HS-5 (cell line): Measurements from ENCODE around the gene UNC13B.
"Not testable (repeated sequence)": the region's sequence is repeated elsewhere in the genome, so short reads cannot be mapped to it uniquely, and the experiment has no call there.

Experiments
- DNase-seq: peaks from one replicate; pipeline ENCODE4 v3.0.0-alpha.2; 2012; ENCODE audit warnings: low read depth

Gene UNC13B

DNA sequence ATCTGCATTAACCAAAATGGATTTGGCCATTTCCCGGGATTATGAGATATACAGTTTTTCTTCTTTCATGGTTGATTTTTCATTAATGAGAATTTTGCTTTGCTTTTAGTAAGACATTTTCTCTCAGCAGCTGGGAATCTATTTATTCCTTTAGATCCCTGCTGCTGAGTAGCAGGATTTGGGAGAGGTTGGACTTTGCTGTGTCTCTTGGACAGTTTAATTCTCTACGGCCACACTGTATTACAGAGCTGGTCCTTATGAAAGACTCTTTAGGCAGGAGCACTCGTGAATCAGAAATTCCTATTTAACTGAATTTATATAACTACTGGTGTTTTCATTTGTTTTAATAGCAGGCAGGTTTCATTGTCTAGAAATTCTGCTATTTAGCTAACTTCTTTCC is 1.6 kb downstream of the UNC13B start:
- no peak for DNase-seq

DNA sequence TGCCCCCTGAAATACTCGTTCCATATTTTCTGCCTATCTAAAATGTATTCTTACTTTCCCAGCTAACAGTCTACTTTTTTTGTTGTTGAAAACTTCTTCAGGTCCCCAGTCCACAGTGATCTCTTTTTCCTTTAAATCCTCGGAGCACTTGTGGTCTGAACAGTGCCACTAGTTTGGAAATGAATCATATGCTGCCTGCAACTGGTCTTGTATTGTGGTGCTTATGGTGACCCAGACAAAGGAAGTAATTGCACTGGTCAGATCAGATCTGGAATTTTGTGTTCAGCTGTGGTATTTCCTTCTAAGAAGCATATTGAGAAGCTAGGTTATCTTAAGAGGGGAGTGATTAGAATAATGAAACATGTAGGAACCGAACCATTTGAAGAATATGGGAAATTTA is 2.9 kb downstream of the UNC13B start:
- DNase-seq, result peak; percentile 25

DNA sequence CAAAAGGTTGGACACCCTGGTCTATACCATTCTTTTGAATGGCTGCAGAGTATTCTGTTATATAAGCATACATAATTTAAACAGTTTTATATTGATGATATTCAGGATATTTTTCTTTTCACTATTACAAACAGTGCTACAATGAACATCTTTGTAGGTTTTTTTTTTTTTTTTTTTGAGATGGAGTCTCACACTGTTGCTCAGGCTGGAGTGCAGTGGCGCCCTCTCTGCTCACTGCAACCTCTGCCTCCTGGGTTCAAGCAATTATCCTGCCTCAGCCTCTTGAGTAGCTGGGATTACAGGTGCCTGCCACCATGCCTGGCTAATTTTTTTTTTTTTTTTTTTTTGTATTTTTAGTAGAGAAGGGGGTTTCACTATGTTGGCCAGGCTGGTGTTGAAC is 5.6 kb downstream of the UNC13B start:
- not testable (repeated sequence) for DNase-seq

DNA sequence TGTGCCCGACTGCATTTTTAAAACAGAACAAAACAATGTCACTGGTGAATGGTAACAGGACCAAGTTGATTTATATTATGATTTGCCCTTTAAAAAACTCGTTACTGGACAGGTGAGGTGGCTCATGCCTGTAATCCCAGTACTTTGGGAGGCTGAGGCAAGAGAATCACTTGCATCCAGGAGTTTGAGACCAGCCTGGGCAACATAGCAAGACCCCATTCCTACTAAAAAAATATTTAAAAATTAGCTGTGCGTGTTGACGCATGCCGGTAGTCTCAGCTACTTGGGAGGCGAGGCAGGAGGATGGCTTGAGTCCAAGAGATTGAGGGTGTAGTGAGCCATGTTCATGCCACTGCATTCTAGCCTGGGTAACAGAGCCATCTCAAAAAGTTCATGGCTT is 7.2 kb downstream of the UNC13B start:
- no peak for DNase-seq

DNA sequence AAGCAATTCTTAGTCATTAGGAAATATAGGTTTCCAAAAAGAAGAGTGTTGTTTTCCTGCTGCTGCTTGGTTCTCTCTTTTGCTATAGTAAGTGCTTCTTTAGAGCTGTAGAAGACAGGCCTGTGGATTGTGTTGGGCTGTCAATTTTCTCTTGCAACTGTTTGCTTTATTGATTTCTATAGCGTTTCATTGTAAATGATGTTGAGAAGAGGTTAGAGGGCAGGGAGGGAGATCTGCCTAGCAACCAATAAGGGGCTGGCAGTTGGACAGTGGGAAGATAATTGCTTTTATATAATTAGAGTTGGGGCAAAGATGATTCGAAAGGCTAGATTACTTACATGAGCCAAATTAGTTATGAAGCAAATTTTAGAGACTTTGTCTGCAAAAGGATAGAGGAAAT is 11.1 kb downstream of the UNC13B start:
- no peak for DNase-seq

DNA sequence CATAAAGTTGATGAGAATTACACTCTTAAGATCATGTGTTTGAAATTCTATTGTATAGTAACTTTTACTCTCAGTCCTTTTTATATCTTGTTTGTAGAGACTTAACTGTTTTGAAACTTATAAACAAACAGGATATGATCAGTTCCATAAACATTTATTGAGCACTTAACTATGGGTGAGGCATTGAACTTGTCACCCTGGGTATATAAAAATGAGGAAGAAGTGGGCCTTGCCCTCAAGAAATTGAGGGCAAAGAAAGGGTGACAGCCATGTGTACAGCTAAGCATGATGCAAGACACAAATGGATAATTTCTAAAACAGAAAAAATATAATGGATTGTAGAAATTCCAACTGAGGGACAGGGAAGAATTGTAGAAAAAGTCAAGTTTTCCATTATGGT is 15.7 kb downstream of the UNC13B start:
- no peak for DNase-seq

DNA sequence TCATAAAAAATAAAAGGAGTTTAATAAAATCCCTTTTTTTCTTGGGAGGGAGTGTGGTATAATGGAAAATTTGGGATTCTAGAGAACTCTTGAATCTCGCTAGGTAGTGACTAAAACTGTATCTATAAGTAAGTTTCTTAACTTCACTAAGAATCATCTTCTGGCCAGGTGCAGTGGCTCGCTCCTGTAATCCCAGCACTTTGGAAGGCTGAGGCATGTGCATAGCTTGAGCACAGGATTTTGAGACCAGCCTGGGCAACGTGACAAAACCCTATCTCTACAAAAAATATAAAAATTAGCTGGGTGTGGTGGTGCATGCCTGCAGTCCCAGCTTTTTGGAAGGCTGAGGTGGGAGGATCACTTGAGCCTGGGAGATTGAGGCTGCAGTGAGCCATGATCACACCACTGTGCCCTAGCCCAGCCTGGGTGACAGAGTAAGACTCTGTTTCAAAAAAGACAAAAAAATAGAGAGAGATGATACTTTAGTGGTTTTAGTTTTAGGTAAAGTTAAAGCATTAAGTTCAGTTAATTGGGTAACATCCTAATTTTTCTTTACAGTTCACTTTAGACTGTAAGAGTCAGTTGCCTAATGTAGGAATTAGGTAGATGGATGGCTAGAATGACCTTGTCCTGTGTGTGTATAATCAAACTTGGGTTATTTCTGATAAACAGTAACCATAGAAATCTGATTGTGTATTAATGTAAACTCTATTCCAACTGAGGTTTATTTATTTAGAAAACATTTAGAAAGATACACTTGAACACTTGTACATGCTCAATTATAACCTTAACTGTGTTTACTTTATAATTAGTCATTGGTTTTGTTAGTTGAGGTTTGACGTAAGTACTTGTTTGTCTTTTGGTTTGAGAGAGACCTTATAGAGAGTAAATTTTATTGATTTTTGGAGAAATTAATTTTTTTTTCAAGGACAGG is 17.8 kb downstream of the UNC13B start:
- no peak for DNase-seq

DNA sequence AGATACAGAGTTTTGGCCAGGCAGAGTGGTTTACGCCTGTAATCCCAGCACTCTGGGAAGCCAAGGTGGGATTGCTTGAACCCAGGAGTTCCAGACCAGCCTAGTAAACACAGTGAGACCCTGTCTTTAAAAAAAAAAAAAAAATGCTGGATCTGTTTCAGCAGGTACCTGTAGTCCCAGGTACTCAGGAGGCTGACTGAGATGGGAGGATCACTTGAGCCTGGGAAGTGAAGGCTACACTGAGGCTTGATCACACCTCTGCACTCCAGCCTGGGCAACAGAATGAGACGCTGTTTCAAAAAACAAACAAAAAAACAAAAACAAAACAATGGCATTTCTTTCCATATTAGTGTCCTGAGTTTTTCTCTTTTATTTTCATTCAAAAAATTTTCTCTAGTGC is 19.0 kb downstream of the UNC13B start:
- no peak for DNase-seq

DNA sequence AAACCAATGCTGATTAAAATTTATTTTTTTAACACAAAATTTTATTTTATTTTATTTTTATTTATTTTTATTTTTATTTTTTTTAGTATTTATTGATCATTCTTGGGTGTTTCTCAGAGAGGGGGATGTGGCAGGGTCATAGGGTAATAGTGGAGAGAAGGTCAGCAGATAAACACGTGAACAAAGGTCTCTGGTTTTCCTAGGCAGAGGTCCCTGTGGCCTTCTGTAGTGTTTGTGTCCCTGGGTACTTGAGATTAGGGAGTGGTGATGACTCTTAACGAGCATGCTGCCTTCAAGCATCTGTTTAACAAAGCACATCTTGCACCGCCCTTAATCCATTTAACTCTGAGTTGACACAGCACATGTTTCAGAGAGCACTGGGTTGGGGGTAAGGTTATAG is 20.6 kb downstream of the UNC13B start:
- DNase-seq, result not testable (repeated sequence)

DNA sequence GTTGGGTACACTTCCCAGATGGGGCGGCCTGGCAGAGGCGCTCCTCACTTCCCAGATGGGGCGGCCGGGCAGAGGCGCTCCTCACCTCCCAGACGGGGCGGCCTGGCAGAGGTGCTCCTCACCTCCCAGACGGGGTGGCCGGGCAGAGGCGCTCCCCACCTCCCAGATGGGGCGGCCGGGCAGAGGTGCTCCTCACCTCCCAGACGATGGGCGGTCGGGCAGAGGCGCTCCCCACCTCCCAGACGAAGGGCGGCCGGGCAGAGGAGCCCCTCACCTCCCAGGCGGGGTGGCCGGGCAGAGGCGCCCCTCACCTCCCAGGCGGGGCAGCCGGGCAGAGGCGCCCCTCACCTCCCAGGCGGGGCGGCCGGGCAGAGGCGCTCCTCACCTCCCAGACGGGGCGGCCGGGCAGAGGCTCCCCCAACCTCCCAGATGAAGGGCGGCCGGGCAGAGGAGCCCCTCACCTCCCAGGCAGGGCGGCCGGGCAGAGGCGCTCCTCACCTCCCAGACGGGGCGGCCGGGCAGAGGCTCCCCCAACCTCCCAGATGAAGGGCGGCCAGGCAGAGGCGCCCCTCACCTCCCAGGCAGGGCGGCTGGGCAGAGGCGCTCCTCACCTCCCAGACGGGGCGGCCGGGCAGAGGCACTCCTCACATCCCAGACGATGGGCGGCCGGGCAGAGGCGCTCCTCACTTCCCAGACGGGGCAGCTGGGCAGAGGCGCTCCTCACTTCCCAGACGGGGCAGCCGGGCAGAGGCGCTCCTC is 21.4 kb downstream of the UNC13B start:
- DNase-seq, result not testable (repeated sequence)

DNA sequence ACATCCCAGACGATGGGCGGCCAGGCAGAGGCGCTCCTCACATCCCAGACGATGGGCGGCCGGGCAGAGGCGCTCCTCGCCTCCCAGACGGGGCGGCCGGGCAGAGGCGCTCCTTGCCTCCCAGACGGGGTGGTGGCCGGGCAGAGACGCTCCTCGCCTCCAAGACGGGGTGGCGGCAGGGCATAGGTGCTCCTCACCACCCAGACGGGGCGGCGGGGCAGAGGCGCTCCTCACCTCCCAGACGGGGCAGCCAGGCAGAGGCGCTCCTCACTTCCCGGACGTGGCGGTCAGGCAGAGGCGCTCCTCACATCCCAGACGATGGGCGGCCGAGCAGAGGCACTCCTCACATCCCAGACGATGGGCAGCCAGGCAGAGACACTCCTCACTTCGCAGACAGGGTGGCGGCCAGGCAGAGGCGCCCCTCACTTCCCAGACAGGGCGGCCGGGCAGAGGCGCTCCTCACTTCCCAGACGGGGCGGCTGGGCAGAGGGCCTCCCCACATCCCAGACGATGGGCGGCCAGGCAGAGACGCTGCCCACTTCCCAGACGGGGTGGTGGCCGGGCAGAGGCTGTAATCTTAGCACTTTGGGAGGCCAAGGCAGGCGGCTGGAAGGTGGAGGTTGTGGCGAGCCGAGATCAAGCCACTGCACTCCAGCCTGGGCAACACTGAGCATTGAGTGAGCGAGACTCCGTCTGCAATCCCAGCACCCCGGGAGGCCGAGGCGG is 22.1 kb downstream of the UNC13B start:
- DNase-seq, result not testable (repeated sequence)

DNA sequence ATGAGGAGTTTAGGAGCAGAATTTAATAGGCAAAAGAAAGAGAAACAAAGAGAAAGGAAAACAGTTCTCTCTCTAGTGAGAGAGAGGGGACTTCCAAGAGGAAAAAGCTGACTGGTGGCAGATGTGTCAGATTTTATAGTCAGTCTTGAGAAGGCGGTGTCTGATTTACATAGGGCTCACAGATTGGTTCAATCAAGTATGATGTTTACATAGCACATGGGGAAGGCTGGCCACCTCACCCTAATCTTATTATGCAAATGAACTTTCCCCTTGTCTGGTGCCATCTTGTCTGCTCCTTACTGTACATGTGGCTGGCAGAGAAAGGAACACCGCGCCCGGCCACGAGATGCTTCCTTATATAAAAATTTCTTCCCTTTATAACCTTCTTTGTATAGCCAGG is 24.7 kb downstream of the UNC13B start:
- no peak for DNase-seq

DNA sequence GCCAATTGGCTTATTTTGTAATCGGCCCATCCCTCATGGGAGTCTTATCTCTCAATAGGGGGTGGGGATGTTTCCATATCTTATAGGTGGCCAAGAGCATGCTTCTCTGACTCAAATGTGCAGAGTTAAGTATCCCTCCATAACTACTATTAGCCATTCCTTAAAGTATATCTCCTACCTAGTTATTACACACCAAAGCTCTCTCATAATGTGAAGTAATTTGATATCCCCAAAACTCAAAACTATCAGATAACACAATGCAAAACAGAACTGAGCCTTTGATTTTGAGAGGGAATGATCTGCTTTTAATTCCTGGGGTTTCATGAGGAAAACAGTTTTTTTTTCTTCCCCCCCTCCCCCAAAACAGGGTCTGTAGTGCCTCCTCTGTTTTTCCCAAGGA is 28.4 kb downstream of the UNC13B start:
- no peak for DNase-seq

DNA sequence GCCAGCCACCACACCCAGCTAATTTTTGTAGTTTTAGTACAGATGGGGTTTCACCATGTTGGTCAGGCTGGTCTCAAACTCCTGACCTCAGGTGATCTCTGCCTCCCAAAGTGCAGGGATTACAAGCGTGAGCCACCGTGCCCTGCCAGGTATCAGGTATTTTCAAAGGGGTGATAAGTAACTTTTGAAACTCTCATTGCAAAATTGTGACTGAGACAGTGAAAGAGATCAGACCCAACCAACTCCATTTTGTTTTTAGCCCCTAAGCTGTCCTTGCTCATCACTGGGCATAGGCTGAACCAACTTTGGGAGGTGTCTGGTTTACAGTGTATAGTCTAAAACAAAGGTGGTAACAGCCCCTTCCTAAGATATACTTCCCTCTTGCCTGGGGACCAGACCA is 29.3 kb downstream of the UNC13B start:
- DNase-seq, result no peak

DNA sequence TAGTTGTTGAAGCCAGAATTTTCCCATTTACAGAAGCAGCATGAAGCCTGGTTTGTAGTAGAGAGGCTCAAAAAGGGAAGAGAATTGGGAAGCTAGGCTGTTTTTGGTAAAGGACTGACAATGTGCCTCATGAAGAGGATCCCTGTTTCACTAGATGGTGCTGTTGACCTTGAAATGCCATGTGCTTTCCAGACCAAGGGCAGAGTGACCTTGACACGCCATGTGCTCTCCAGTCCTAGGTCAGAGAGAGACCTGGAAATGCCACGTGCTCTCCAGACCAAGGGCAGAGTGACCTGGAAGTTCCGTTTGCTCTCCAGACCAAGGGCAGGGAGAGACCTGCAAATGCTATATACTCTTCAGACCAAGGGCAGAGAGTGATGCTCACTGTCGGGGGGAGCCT is 32.0 kb downstream of the UNC13B start:
- no peak for DNase-seq

DNA sequence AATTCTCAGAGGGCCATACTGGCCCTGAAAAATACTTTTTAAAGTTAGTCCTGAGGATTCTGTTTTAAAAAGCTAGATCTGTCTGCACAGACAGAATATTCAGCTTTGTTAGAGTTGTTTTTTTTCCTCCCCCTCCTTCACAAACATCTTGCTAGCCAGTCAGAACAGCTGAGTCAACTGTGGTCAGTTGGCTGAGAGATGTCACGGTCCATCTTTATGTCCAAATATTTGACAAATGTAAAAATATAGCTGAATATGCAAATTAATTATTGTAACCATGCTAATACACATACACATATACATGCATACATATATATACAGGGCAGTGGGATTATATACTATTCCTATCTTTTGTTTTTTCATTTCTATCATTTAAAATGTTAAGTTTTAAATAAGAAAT is 33.9 kb downstream of the UNC13B start:
- DNase-seq, result no peak

DNA sequence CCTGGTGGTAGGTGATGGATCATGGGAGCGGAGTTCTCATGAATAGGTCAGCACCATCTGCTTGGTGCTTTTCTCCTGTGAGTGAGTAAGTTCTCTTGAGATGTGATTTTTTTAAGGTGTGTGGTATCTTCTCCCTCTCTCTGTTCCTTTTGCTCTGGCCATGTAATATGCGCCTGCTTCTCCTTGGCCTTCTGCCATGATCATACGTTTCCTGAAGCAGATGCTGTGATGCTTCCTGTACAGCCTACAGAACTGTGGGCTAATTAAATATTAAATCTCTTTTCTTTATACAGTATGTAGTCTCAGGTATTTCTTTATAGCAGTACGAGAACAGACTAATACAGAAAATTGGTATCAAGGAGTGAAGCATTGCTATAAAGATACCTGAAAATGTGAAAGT is 36.4 kb downstream of the UNC13B start:
- DNase-seq, result no peak

DNA sequence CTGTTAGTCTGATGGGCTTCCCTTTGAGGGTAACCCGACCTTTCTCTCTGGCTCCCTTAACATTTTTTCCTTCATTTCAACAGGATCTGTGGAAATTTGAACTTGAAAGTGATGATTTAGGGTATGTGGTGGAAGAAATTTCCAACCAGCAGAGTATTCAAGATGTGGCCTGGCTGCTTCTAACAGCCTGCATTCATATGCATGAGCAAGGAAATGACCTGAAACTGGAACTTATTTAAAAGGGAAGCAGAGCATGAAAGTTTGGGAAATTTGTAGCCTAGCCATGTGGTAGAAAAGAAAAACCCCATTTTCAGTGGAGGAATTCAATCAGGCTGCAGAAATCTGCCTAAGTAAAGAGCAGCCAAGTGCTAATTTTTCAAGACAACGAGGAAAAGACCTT is 41.7 kb downstream of the UNC13B start:
- no peak for DNase-seq

DNA sequence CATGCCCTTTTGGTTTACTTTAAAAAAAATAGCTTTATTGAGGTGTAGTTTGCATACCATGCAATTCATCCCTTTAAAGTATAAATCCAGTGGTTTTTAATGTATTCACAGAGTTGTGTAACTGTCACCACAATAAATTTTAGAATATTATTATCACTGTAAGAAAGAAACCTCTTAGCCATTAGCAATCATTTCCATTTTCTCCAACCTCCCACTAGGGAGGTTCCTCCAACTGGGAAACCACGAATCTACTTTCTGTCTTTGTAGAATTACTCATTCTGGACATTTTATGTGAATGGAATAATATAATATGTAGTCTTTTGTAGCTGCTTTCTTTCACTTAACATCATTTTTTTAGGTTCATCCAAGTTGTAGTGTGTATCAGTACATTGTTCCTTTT is 43.5 kb downstream of the UNC13B start:
- DNase-seq, result no peak

DNA sequence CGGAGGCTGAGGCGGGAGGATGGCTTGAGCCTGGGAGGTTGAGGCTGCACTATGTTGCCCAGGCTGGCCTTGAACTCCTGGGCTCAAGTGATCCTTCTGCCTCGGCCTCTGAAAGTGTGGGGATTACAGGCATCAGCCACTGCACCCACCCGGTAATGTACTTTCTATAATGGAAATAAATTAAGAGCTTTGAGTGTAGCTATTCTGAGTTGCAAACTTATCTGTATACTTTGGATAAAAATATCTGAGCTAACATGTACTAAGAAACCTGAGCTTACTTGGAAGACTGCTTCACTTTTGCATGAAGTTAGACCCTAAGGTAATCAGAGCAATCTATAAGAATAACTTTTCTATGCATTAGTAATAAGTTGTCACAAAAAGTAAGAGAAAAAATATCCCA is 50.0 kb downstream of the UNC13B start:
- no peak for DNase-seq

DNA sequence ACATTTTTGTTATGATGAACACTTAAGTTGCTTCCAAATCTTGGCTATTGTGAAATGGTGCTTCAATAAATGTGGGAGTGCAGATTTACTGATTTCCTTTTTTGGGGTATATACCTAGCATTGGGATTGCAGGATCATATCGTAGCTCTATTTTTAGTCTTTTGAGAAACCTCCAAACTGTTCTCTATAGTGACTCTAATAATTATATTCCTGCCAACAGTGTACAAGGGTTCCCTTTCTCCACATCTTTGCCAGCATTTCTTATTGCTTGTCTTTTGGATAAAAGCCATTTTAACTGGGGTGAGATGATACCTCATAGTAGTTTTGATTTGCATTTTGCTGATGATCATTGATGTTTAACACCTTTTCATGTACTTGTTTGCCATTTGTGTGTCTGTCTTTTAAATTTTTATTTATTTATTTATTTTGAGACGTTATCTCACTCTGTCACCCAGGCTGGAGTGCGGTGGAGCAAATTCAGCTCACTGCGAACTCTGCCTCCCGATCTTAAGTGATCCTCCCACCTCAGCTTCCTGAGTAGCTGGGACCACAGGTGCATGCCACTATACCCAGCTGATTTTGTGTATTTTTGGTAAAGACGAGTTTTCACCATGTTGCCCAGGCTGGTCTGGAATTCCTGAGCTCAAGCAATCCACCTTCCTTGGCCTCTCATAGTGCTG is 59.0 kb downstream of the UNC13B start:
- no peak for DNase-seq

DNA sequence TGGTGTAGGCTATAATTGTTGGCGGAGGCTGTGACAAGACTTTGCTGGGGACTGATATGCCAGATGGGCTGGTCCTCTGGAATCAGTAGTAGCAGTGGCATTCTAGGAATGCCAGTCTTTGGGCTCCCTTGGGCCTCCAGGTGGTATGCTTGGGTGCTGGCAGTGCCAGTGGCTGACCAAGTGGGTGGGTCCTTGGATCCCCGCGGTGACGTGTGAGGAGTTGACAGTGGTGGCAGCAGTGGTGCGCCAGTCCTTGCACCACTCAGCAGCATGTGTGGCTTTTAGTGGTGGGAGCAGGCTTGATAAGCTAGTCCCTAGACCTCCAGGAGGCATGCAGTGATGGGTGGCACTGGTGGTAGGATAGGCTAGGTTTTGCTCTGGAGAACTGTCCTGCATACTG is 63.9 kb downstream of the UNC13B start:
- no peak for DNase-seq
